SU-DHL-6 (cell line): ENCODE results near the gene RPL18A.

Experiments
- H2AFZ ChIP-seq: fragments of 200-600 bp; sonication (generic); 2 replicates; pipeline ENCODE4 v1.6.1; 2014; ENCODE audit warnings: low read depth, mild to moderate bottlenecking, moderate library complexity, mixed read lengths, antibody characterized with exemption, low read length; ENCODE audit not compliant: severe bottlenecking
- H3F3A ChIP-seq: fragments of 200-600 bp; shearing (Covaris generic); 2 replicates; pipeline ENCODE4 v1.6.0; 2016; ENCODE audit warnings: antibody characterized with exemption, mild to moderate bottlenecking; ENCODE audit not compliant: insufficient read depth
- H3K27ac ChIP-seq: fragments of 200-600 bp; sonication (generic); 2 replicates; pipeline ENCODE4 v1.5.1; 2016; ENCODE audit warnings: low read depth, mild to moderate bottlenecking, low read length, moderate library complexity, mixed read lengths
- H3K27me3 ChIP-seq: fragments of 200-600 bp; sonication (generic), shearing (Covaris generic); 2 replicates; pipeline ENCODE4 v1.6.0; 2014; ENCODE audit warnings: mild to moderate bottlenecking, low read length
- H3K36me3 ChIP-seq: fragments of 200-600 bp; sonication (generic); 2 replicates; pipeline ENCODE4 v1.6.1; 2014; ENCODE audit warnings: mild to moderate bottlenecking, low read length, mixed read lengths
- H3K4me2 ChIP-seq: fragments of 300-600, 200-600 bp; shearing (Covaris generic), sonication (generic); 2 replicates; pipeline ENCODE4 v1.6.0; 2014; ENCODE audit warnings: low read length, low read depth, mild to moderate bottlenecking; ENCODE audit not compliant: poor library complexity, severe bottlenecking
- H3K4me3 ChIP-seq: fragments of 200-600 bp; sonication (generic); 2 replicates; pipeline ENCODE4 v1.5.1; 2014; ENCODE audit warnings: antibody characterized with exemption, low read length, mild to moderate bottlenecking, mixed read lengths; ENCODE audit not compliant: insufficient read depth, poor library complexity, severe bottlenecking
- H3K79me2 ChIP-seq: fragments of 200-600 bp; sonication (generic); 2 replicates; pipeline ENCODE4 v1.6.1; 2014; ENCODE audit warnings: mild to moderate bottlenecking, low read length, moderate library complexity; ENCODE audit not compliant: insufficient read depth
- H3K9ac ChIP-seq: fragments of 200-600 bp; sonication (generic); 2 replicates; pipeline ENCODE4 v1.7.0; 2014; ENCODE audit warnings: mild to moderate bottlenecking, low read length
- H3K9me2 ChIP-seq: fragments of 200-600 bp; sonication (generic); replicated peaks from 2 replicates; pipeline ENCODE4 v1.6.1; 2014; ENCODE audit warnings: low read length; ENCODE audit not compliant: insufficient read depth
- H3K9me3 ChIP-seq: fragments of 200-600 bp; sonication (generic); 2 replicates; pipeline ENCODE4 v1.6.1; 2014; ENCODE audit warnings: low read length, mixed read lengths; ENCODE audit not compliant: insufficient read depth
- H4K20me1 ChIP-seq: fragments of 200-600 bp; sonication (generic); 2 replicates; pipeline ENCODE4 v1.6.1; 2014; ENCODE audit warnings: low read depth, mild to moderate bottlenecking, antibody characterized with exemption, low read length, moderate library complexity, mixed read lengths
- EZH2phosphoT487 ChIP-seq: fragments of 200-600 bp; sonication (generic), shearing (Covaris generic); conservative IDR thresholded peaks from 2 replicates; pipeline ENCODE4 v1.6.1; 2018; ENCODE audit warnings: mild to moderate bottlenecking, antibody characterized with exemption, low read length, moderate library complexity, mixed read lengths
- TF ChIP-seq, protein P1 (sequence below): fragments of 200-600 bp; sonication (generic); IDR thresholded peaks from one replicate; pipeline ENCODE4 v1.5.1; 2017; ENCODE audit warnings: antibody characterized with exemption, mild to moderate bottlenecking, low read length, moderate library complexity; ENCODE audit not compliant: insufficient read depth, poor library complexity, severe bottlenecking

The RPL18A gene

DNA sequence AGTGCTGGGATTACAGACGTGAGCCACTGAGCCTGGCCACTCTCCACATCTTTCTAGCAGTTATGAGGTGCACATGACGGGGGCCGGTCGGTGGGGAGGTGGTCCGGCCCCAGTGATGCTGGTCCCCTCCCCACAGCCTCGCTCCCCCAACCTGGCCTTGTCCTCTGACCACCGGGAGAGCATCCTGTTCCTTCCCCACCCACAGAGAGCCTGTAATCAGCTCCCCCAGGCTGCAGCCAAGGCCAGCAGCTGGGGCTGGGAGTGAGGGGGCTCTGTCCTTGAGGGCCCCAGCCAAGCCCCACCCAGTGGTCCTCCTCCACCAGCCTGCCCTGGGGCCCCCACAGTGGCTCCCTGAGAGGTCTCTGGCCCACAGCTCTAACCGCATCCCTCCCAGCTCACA, 35.4 kb upstream of the RPL18A start:
- H3K4me3 ChIP-seq: no peak overlapping the region
- no peaks in the 10 kb centered on the region for H3K79me2 ChIP-seq
- no peak for TF ChIP-seq EZH2phosphoT487
- TF ChIP-seq, protein P1, sequence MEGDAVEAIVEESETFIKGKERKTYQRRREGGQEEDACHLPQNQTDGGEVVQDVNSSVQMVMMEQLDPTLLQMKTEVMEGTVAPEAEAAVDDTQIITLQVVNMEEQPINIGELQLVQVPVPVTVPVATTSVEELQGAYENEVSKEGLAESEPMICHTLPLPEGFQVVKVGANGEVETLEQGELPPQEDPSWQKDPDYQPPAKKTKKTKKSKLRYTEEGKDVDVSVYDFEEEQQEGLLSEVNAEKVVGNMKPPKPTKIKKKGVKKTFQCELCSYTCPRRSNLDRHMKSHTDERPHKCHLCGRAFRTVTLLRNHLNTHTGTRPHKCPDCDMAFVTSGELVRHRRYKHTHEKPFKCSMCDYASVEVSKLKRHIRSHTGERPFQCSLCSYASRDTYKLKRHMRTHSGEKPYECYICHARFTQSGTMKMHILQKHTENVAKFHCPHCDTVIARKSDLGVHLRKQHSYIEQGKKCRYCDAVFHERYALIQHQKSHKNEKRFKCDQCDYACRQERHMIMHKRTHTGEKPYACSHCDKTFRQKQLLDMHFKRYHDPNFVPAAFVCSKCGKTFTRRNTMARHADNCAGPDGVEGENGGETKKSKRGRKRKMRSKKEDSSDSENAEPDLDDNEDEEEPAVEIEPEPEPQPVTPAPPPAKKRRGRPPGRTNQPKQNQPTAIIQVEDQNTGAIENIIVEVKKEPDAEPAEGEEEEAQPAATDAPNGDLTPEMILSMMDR: no peak
- no peaks in the 10 kb centered on the region for H3K36me3 ChIP-seq
- no peaks in the 10 kb centered on the region for H3K9me3 ChIP-seq
- H3K9ac ChIP-seq: no peak overlapping the region
- no peaks in the 10 kb centered on the region for H3K9me2 ChIP-seq
- H3F3A ChIP-seq: no peaks in the 10 kb centered on the region
- H3K4me2 ChIP-seq: no peak overlapping the region
- H2AFZ ChIP-seq: no peak overlapping the region
- H3K27me3 ChIP-seq: no peaks in the 10 kb centered on the region
- H3K27ac ChIP-seq: no peak overlapping the region
- H4K20me1 ChIP-seq: no peaks in the 10 kb centered on the region

GRCh38 chr19:17826508-17827056, 33.1 kb upstream of the RPL18A start:
- TF ChIP-seq, protein P1: no peak
- TF ChIP-seq EZH2phosphoT487: no peak

GRCh38 chr19:17829855-17830566, 29.7 kb upstream of the RPL18A start:
- TF ChIP-seq EZH2phosphoT487: no peak
- TF ChIP-seq, protein P1: no peak
- H3K36me3 ChIP-seq: no peaks in the 10 kb centered on the region
- H3K4me2 ChIP-seq: no peak overlapping the region
- H3F3A ChIP-seq: no peaks in the 10 kb centered on the region
- no peaks in the 10 kb centered on the region for H3K79me2 ChIP-seq
- no peaks in the 10 kb centered on the region for H3K27me3 ChIP-seq
- H4K20me1 ChIP-seq: no peaks in the 10 kb centered on the region
- no peaks in the 10 kb centered on the region for H3K9me3 ChIP-seq
- H3K4me3 ChIP-seq: no peak overlapping the region
- H3K27ac ChIP-seq: no peak overlapping the region
- no peak overlapping the region for H2AFZ ChIP-seq
- H3K9ac ChIP-seq: no peak overlapping the region
- H3K9me2 ChIP-seq: no peaks in the 10 kb centered on the region

More at GRCh38 chr19:17826508-17827056, 33.1 kb upstream of the RPL18A start:
- Histone ChIP-seq H2AFZ (no peak overlapping the region), H3K27me3 (no peaks in the 10 kb centered on the region), H3K9me2 (no peaks in the 10 kb centered on the region), H3K9me3 (no peaks in the 10 kb centered on the region), H3K4me3 (no peak overlapping the region), H3K9ac (no peak overlapping the region), H3F3A (no peaks in the 10 kb centered on the region), H3K79me2 (no peaks in the 10 kb centered on the region), H3K27ac (no peak overlapping the region), H3K36me3 (no peaks in the 10 kb centered on the region), H3K4me2 (no peak overlapping the region), H4K20me1 (no peaks in the 10 kb centered on the region)
